Mammary microvascular endothelial cell (primary cell): Measurements from ENCODE around the gene KRT35. TPM values are rescaled to one million over a fixed set of nuclear protein-coding genes. Genes with fewer than 3 reads are reported as not detected.

Experiments used
- total RNA-seq: library from RNA; depleted of rRNA; stranded (reverse); fragments of >200 nt; gene quantifications from 2 replicates; pipeline ENCODE4 v1.2.3, GENCODE V29; 2015

The KRT35 gene
- not detected in 2 replicates for total RNA-seq

DNA sequence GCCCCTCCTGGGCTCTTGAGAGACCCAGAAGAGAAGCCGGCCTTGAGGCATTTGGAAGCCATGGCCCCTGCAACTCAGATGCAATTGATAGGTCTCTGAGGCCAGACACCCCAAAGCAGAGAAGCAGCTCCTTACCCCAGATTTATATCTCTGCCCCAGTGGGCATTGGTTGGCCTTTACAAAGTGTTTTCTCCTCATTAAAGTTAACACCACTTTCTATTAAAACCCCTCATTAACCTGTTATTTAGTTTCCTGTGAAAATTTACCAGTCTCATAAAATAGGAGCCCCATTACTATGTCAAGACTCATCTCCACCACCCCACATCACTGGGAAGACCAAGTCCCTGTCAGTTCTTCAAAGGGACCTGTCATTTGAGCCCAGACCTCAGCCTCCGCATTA, at the start of gene KRT35:
Gene KRT35 (minus strand): TSS at position 116 of the 400 bp plus-strand sequence. CDS start 54 bp downstream, at position 62.

DNA sequence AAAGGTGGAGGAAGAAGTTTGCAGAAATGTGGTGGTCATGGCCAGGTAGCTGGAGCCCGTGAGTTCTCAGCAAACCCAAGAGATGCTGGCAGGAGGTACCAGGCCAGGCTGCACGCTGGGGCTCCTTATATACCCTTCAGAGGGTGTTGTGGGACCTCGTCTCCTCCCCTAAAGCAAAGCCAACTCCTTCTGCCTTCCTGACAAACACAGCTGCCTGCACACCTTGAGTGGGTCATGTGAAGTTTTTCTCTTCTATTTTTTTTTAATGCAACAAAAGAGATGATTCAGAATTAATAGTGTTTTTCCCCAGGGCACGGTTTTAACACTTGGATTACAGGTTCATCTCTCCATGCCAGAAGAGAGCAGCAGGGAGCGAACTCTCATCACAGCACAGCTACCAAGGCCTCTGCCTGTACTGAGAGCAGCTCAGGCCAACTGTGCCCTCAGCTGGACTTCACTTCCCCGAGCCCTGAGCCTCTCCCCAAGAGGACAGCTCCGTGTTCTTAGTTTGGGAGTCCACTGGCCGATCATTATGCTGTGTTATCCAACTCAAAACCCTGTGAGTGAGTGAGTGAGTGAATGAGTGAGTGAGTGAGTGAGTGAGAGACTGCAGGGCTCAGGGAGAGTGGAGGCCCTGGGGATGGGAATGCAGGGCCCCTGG, 38.0 kb upstream of the KRT35 start, which contains the start of gene KRT15:
Gene KRT15 (minus strand): TSS at position 102 of the 661 bp plus-strand sequence. CDS start 63 bp downstream, at position 39.

DNA sequence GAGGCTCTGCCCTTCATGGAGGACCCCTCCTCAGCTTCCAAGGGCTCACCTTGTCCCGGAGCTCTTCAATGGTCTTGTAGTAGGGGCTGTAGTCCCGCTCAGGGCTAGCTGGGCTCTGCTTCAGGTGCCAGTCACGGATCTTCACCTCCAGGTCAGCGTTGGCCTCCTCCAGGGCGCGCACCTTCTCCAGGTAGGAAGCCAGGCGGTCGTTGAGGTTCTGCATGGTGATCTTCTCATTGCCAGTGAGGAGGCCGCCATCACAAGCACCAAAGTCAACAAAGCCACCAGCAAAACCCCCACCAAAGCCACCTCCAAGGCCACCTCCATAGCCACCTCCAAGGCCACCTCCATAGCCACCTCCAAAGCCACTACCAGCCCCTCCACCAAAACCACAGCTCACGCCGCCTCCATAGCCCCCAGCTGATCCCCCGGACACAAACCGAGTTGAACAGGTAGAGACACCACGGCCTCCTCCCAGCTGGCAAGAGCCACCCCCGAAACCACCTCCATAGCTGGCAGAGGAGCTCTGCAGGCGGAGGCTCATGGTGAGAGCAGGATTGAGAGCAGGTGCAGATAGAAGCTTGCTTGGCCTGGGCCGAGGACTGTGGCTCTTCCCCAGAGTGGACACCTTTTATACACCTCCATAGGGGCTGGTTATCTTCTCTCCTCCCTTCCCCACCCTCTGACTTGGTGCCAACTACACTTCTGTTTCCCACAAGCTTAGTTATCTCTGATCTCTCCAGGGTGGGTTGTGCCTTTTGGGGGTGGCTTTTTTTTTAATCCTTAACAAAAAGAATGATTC, 24.3 kb upstream of the KRT35 start, which contains the start of gene KRT13:
Gene KRT13 (minus strand): TSS at position 606 of the 802 bp plus-strand sequence. CDS start 62 bp downstream, at position 544.

DNA sequence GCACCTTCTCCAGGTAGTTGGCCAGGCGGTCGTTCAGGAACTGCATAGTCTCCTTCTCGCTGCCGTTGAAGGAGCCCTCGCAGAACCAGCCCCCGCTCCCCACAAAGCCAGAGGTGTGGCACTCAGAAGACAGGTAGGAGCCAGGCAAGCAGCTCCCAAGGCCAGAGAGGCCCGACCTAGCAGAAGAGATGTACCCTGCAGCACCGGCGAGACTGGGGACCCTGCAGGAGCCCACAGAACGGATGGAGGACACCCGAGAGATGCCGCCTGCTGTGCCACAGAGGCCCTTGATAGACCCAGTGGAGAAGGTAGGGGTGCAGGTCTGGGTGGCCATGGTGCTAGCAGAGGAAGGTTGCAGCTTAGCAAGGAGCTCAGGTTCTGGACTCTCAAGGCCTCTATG, 8.6 kb upstream of the KRT35 start, which contains the start of gene KRT36:
Gene KRT36 (minus strand): TSS at position 380 of the 400 bp plus-strand sequence. CDS start 46 bp downstream, at position 334.

DNA sequence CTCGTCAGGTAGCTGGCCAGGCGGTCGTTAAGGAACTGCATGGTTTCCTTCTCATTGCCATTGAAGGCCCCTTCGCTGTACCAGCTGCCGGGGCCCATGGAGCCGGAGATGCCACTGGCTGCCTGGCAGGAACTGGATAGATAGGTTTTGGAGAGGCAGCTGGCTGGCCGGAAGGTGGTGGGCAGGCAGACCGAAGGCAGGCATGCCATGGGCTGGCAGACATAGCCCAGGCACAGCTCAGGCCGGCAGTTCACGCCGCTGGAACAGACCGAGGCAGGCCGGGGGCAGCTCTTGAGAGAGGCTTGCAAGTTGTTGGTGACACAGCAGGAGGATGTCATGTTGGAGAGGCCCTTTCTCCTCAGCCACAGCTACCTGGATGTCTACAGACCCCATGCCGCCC, 14.0 kb downstream of the KRT35 start, which contains the start of gene KRT32:
Gene KRT32 (minus strand): TSS at position 399 of the 400 bp plus-strand sequence. CDS start 61 bp downstream, at position 338.

DNA sequence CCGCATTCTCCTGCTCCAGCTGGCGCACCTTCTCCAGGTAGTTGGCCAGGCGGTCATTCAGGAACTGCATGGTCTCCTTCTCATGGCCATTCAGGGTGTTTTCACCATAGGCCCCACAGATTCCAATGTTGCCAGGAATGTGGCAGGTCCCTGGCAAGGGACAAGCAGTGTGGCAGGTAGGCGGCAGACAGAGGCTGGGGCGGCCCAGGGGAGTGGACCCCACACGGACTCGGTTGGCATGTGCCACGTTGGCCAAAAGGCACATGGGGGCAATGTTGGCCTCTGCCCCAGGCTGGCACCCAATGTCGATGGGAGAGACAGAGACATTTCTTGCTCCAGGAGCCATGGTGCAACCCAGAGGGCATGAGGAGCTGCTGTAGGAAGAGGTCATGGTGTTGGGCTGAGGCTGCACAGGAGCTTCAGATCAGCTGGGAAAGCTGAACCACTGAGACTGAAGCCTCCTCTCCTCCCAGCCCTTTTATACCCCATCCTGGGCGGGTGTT, 40.4 kb downstream of the KRT35 start, which contains the start of gene KRT38:
Gene KRT38 (minus strand): TSS at position 453 of the 503 bp plus-strand sequence. CDS start 62 bp downstream, at position 391.

Other genes with a start within 250 kb of the KRT35 start
- not detected in 2 replicates for gene KRTAP9-3, start 248.7 kb downstream of the KRT35 start, total RNA-seq
- gene KRTAP9-8, start 243.2 kb downstream of the KRT35 start, total RNA-seq = not detected in 2 replicates
- not detected in 2 replicates for gene KRTAP9-4, start 231.5 kb downstream of the KRT35 start, total RNA-seq
- gene KRTAP9-9, start 225.8 kb downstream of the KRT35 start, total RNA-seq = not detected in 2 replicates
- gene KRTAP9-6, start 215.8 kb downstream of the KRT35 start, total RNA-seq = not detected in 2 replicates
- gene KRTAP9-7, start 205.5 kb downstream of the KRT35 start, total RNA-seq = not detected in 2 replicates
- gene KRTAP29-1, start 178.3 kb downstream of the KRT35 start, total RNA-seq = not detected in 2 replicates
- gene KRTAP16-1, start 171.8 kb downstream of the KRT35 start, total RNA-seq = not detected in 2 replicates
- gene KRTAP17-1, start 165.4 kb downstream of the KRT35 start, total RNA-seq = not detected in 2 replicates
- not detected in 2 replicates for gene KRT33A, start 130.3 kb downstream of the KRT35 start, total RNA-seq
- gene KRT33B, start 111.3 kb downstream of the KRT35 start, total RNA-seq = not detected in 2 replicates
- 0.69 and 1.00 TPM in 2 replicates for gene KRT34, start 98.8 kb downstream of the KRT35 start, total RNA-seq
- not detected in 2 replicates for gene KRT31, start 83.5 kb downstream of the KRT35 start, total RNA-seq
- not detected in 2 replicates for gene KRT37, start 56.6 kb downstream of the KRT35 start, total RNA-seq
- gene KRT38, start 40.2 kb downstream of the KRT35 start, total RNA-seq = not detected in 2 replicates
- gene KRT32, start 13.8 kb downstream of the KRT35 start, total RNA-seq = not detected in 2 replicates
- 0.27 TPM in 1 of 2 replicates, not detected in the other for gene KRT36, start 8.8 kb upstream of the KRT35 start, total RNA-seq
- gene KRT13, start 24.5 kb upstream of the KRT35 start, total RNA-seq = not detected in 2 replicates
- 18.9 and 31.8 TPM in 2 replicates for gene KRT15, start 37.7 kb upstream of the KRT35 start, total RNA-seq
- gene KRT19, start 47.2 kb upstream of the KRT35 start, total RNA-seq = 492 and 493 TPM in 2 replicates
- gene KRT9, start 90.9 kb upstream of the KRT35 start, total RNA-seq = not detected in 2 replicates
- gene KRT14, start 105.7 kb upstream of the KRT35 start, total RNA-seq = not detected in 2 replicates
- not detected in 2 replicates for gene KRT16, start 131.6 kb upstream of the KRT35 start, total RNA-seq
- gene KRT17, start 143.4 kb upstream of the KRT35 start, total RNA-seq = 0.94 TPM in 1 of 2 replicates, not detected in the other
- 83.4 and 101 TPM in 2 replicates for gene EIF1, start 207.7 kb upstream of the KRT35 start, total RNA-seq
- gene GAST, start 231.2 kb upstream of the KRT35 start, total RNA-seq = not detected in 2 replicates